ENCODE data around the gene BTC.

GRCh38 chr4:74716436-74716765, 77.9 kb downstream of the BTC start:
- no peak for TF ChIP-seq CTCF (IDR thresholded peaks at IDR 0.05 in 4 of 5, conservative IDR thresholded peaks at IDR 0.05 in 1 of 5)
- no peak for TF ChIP-seq POLR2A (IDR thresholded peaks at IDR 0.05)
